22Rv1 (cell line): ENCODE data around the gene PBX1.

ENCODE experiments used
- ZFX ChIP-seq: fragments of 450-650 bp; IDR thresholded peaks from 2 replicates; pipeline ENCODE4 v1.6.1; 2017; ENCODE audit warnings: antibody characterized with exemption, borderline replicate concordance
- TF ChIP-seq, protein P1 (sequence below): fragments of 450-650 bp; IDR thresholded peaks from 2 replicates; pipeline ENCODE4 v1.5.1; 2017; ENCODE audit warnings: mild to moderate bottlenecking

DNA sequence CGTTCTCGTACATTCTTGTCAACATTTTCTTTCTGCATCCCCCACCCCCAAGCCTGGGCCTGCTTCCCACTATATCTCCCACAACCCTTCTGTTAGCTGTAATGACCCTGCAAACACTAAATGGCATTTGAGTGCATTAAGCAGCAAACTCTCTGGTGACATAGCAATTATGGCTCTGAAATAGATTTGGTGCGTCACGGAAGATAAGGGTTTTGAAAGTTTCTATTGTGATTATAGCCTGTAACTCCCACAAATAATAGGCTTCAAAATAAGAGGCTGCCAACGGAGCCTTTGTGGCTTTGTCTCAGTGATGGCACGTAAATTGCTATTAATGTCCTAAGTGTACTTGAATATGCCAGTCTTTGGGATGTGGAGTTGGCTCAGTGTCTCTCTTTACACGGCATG is 277.6 kb downstream of the PBX1 start:
- TF ChIP-seq, protein P1, sequence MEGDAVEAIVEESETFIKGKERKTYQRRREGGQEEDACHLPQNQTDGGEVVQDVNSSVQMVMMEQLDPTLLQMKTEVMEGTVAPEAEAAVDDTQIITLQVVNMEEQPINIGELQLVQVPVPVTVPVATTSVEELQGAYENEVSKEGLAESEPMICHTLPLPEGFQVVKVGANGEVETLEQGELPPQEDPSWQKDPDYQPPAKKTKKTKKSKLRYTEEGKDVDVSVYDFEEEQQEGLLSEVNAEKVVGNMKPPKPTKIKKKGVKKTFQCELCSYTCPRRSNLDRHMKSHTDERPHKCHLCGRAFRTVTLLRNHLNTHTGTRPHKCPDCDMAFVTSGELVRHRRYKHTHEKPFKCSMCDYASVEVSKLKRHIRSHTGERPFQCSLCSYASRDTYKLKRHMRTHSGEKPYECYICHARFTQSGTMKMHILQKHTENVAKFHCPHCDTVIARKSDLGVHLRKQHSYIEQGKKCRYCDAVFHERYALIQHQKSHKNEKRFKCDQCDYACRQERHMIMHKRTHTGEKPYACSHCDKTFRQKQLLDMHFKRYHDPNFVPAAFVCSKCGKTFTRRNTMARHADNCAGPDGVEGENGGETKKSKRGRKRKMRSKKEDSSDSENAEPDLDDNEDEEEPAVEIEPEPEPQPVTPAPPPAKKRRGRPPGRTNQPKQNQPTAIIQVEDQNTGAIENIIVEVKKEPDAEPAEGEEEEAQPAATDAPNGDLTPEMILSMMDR: no peak
- no peak for TF ChIP-seq ZFX
